HG03469 (cell line): ENCODE results near the gene FANCC.
"Not testable (repeated sequence)": the region's sequence is repeated elsewhere in the genome, so short reads cannot be mapped to it uniquely, and the experiment has no call there.

Experiments used
- ATAC-seq: cut with Tn5 transposase; IDR thresholded peaks from one replicate; pipeline ENCODE4 v1.9.1; 2021; ENCODE audit warnings: mild to moderate bottlenecking, moderate library complexity, moderate number of reproducible peaks; ENCODE audit not compliant: unreplicated experiment

FANCC gene

DNA sequence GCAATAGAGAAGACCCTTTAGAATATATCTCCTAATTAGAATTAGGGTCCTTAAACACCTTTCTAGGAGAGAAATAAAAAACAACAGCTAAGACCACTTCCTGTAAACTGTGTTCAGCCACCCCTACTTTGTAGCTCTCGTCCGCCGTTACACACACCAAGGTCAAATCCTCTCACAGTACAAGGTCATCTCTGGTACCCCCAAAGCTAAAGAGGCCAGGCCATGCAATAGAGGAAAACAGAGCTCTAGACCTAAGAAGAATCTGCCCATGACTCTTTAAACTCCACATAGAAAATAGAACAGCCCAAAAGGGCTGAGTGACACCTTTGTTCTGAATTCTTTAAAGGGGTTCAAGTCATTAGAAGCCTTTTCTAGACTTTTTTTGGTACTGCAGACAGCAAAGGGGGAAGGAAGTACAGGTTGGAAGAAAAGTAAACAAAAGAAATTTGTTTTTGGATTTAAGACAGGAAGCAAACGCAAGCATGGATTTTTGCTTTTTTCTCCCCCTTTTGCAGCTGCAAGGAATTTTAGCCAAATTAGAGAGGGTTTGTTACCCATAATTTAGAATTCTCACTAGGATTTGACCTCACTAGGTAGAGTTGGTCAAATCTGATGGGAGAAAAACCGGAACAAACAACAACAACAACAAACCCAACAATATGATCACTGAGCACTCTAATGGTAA is 13.4 kb upstream of the FANCC start:
- no peak for ATAC-seq

DNA sequence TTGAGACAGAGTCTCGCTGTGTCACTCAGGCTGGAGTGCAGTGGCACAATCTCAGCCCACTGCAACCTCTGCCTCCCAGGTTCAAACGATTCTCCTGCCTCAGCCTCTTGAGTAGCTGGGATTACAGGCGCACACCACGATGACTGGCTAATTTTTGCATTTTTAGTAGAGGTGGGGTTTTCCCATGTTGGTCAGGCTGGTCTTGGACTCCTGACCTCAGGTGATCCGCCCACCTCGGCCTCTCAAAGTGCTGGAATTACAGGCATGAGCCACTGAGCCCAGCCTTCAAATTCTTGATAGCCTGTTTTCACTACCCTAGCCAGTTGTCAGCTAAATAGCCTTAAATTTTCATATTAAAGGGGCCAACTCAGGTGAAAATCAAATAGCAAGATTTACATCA is 11.6 kb upstream of the FANCC start:
- ATAC-seq = not testable (repeated sequence)

DNA sequence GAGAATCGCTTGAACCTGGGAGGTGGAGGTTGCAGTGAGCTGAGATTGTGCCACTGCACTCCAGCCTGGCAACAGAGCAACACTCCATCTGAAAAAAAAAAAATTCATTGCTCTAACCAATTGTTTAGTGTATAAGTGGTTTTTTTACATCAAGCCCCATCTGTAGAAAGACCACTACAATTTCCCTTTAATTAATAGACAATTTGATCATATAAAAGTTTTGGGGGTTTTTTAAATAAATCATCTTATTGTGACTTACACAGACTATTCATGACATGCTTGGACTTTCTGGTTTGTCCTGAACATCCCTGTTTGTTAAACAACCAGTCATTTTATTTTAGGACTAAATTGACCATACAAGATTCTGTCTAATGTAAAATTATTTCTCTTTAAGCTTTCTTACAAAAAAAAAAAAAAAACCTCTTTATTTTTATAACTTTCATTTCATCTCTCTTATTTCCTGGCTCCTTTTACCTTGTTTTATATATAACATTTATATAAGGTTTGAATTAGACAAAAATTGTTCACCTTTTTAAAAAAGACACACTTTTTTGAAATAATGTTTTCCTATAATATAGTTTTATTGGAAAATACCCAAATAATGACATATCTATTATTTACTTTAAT is 9.8 kb upstream of the FANCC start:
- ATAC-seq = no peak

DNA sequence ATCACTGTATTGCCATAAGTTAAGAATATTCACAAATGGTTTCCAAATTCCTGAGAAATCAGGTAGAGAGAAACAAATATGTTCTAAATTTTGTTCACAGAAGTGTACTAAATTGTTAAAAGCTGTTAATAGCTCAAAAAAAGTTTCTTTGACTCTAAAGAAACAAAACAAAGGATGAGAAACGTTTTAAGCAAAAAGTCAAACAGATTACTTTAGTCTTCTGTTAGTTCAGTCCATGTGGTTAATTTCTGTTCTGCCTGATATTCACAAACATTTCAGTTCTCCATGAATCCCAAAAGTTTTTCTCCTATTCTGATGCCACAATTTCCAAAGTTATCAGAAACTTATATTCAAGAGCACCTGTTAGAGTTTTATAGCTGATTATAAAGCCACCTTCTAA is 7.7 kb upstream of the FANCC start:
- no peak for ATAC-seq

DNA sequence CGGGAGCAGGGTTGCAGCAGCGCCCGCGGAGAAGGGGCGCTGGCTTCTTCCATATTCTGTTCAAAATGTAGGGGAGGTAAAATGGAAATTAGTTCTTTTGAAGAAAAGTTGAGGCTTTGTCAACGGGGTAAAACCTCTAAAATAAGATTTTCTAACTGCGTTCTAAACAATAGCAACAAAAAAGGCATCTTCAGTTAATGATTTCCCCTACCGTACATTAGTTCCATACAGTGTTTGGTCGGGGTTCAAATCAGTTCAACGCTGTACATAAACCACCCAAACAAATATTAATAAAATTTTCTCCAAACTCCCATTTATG is 343 bp upstream of the FANCC start:
- ATAC-seq = no peak

DNA sequence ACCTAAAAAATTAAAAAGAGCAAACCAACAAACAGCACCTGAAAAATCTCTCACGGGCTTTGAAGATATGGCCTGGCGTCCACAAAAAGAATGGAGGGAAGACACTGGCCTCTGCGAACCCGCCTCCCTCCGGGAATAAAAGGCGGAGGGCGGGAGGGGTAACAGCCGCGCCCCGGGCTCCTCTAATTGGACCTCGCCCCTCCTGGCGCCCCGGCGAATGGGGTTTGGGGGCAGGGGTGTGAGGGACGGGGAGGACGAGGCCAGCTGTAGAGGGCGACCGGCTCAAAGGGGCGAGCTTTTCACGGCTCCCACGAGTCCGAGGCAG is 753 bp downstream of the FANCC start:
- no peak for ATAC-seq

DNA sequence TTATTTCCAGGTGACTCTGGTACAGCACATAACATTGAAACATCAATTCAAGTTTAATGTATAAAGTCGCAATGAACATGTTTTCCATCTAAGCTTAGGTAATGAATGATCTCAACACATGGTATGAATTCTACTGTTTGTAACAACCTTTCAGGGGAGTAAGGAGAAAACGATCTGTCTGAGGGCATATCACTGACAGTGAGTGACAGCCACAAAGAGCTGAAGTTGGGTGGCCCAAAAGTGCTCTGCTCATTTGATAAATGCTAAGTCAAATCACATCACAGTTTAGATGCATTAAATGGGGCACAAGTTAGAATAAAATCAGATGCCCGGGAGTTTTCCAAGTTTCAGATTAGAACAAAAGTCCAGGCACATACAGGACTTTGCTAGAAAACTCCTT is 1.2 kb downstream of the FANCC start:
- no peak for ATAC-seq

DNA sequence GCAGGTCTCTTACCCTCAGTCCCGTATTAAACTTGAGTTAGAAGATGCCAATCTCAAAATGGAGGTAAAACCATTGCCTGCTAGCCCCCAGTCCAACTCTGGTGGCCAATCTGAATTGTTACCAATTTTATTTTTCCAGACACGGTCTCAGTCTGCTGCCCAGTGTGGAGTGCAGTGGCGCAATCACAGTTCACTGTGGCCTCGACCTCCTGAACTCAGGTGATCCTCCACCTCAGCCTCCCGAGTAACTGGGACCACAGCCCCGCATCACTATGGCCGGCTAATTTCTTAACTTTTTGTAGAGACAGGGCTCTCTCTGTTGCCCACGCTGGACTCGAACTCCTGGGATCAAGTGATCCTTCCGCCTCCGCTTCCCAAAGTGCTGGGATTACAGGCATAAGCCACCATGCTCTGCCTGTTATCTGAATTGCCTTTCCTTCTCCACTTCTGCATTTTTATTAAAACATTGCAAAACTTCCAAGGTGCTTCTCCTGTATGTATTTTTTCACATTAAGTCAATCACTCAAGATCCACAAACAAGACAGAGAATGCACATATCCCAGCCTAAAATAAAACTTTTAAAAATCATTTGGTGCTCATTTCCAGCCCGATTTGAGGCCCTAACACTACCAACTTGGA is 2.3 kb downstream of the FANCC start:
- ATAC-seq = no peak

DNA sequence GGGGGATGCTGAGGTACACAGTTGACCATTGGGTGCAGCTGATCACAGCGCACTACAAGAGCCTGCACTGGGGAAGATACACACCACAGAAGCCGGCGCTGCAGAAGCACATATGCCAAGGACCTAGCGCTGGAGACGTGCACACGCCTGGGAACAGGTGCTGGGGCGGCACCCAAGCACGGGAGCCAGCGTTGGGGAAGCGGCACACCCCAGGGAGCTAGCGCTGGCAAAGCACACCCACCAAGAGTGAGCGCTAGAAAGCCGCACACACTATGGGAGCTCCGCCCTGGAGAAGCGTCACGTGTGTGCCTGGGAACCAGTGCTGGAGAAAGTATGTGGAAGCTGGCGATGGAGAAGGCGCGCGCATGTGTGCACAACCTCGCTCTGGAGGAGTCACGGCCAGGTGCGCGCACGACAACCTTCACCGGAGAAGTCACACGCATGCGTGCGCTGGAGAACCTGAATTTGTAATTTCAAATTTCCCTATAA is 4.5 kb downstream of the FANCC start:
- ATAC-seq = no peak

DNA sequence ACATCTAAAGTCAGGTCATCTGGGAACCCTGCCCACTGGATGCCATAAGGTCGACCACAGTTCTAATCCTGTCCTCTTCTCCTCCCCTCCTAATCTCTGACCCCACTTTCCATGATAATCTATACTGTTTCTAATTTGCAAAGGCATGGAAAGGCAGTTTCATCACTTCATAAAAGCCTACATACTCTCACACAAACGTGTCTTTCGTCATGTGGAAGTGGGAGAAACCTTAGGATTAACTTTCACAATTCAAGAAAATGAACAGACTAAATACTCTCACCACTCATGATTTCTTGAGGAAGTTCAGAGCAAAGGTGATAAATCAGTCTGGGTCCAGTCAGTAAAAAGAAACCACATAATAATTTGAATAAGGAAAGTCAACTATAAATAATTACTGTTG is 5.5 kb downstream of the FANCC start:
- no peak for ATAC-seq

DNA sequence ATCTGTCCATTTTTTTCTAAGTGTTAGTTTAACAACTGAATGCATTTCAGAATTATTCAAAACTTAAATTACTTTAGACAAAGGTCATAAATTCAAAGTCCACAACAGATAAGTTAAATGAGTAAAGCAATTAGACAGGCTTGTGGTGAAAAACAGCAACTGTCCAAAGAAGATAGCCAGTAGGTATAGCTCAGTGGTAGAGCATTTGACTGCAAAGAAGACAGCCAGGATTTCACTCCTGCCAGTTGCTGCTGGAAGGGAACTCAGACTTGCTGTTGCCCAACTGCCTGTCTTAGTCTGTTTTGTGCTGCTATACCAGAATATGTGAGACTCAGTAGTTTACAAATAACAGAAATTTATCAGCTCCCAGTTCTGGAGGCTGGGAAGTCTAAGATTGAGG is 10.0 kb downstream of the FANCC start:
- no peak for ATAC-seq

DNA sequence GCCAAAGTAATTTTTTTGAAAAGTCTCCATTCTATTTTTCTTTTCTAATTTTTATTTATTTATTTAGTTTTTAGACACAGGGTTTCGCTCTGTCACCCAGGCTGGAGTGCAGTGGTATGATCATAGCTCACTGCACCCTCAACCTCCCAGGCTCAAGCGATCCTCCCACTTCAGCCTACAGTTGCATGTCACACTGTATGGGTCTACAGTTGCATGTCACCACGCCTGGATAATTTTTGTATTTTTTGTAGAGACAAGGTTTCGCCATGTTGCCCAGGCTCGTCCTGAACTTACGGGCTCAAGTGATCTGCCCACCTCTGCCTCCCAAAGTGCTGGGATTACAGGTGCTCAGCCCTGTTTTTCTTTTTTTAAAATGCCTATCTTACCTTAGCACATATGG is 10.7 kb downstream of the FANCC start:
- no peak for ATAC-seq

DNA sequence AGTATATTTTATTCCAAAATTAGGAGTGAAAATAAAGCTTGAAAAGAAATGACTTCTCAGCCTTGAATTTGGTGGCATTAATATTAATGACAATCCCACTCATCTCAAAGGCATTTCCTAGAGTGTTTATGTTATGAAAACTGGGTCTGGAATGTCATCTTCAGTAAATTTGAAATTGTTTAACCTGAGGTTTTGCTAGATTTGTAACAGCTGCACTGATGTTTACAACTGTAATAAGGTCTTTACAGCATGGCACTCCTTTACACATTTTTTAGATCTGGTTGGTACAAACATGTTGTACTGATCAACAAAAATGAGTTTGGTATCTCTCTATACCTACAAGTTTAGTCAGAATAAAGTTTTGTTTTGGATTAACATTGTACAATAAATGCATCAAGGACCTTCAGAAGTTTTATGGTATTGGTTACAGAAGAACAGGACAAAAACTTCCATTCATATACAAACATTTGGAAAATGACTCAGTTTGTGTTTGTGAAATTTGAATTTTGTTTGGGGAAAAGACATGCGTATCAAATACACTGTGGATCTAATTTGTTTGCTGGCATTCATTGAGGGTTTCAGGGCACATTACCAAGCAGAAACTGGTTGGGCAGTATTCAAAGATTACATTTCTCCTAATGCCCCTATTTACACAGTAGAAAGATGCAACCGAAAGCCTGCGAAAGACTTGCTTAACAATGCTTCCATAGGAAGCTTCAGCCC is 11.6 kb downstream of the FANCC start:
- ATAC-seq = no peak

DNA sequence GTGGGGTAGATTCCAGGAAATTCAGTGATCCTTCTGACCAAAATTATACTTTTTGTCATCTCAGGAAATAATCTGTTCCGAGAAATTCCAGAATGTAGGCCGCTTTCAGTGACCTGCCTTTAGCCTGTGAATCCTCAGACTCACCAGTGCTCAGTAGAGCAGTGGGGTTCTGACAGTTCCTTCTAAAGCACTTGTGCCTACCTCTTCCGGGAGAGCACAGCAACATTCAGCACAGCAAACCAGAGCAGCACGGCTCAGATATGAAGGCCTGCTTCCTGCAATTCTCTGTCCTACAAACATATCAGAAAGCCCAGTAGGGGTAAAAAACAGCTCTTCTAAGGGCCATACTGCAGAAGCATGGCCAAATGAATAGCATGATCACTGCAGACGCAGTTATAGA is 15.0 kb downstream of the FANCC start:
- ATAC-seq = no peak

DNA sequence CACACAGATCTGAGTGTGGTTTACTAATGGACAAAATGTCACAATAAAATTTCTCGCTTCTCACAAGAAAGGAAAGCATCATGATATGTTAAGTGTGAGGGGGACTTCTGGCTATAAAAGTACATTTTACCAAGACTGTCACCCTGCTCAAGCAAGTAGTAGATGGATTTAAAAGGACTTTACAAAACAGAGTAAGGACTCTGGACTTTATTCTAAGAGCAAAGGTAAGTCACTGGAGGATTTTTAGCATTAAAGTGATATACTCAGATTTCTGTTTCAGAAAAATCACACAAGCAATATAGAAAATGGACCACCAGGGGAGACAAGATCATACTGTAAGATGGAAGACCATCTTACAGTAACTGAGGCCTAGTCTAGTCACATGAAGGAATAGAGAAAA is 19.7 kb downstream of the FANCC start:
- no peak for ATAC-seq

DNA sequence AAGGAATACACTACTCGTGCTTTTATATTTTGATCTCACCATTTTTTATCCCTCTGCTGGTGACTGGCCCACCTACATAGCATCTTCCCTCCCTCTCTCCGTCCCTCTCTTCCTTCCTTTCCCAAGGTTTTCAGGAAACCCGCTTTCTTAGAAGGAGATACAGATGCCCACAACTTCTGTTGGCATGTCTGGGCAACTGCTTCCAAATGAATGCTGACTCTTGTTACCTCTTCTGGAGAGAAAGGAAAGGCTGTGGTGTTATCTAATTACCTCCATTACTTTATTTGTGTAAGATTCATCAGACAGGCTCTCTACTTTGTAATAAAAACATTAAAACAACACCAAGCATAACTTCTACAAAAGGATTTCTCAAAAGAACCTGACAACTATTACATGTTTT is 20.2 kb downstream of the FANCC start:
- no peak for ATAC-seq

DNA sequence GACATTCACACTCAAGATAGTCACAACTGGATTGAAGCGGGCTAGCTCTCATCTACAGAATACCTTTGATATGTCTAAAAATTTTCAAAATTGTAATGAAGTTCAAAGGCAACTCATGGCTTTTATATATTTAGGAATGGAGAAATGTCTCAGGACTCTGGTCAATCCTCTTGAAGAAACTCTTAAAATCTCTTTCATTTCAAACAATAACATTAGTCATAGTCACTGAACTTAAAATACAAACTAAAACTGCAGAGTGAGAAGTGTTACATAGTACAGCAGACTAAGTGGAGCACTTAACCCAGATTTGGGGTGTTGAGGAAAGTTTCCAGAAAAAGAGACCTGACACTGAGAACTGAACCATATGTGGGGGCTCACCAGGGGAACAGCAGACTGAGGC is 20.7 kb downstream of the FANCC start:
- no peak for ATAC-seq

DNA sequence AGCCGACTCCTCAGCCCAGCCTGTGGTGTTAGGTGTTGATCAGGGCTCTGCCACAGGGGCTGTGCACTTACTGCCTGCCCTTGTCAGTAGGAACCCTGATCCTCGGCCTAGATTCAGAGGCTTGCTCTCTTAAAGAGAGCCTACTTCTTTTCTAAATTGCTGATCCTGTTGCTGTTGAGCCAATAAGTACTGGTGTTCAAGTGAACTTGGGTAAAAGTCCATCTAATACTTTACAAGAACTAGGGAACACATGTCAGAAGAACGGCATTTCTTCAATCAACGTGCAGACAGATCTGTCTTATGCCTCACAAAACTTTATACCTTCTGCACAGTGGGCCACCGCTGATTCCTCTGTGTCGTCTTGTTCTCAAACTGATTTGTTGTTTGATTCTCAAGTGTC is 24.2 kb downstream of the FANCC start:
- not testable (repeated sequence) for ATAC-seq

DNA sequence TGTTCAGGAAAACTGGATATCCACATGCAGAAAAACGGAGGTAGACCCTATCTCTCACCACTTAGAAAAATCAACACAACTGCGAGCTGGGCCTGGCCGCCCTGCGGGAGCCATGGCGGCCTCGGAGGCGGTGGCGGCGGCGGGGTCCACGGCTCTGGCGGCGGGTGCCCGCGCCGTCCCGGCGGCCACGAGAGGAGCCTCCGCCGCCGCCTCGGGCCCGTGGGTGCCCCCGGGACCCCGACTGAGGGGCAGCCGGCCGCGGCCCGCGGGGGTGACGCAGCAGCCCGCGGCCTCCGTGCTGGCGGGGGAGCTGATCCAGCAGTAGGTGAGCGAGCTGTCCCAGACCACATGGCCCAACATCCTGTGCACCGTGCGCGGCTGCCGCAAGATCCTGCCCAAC is 25.3 kb downstream of the FANCC start:
- no peak for ATAC-seq

DNA sequence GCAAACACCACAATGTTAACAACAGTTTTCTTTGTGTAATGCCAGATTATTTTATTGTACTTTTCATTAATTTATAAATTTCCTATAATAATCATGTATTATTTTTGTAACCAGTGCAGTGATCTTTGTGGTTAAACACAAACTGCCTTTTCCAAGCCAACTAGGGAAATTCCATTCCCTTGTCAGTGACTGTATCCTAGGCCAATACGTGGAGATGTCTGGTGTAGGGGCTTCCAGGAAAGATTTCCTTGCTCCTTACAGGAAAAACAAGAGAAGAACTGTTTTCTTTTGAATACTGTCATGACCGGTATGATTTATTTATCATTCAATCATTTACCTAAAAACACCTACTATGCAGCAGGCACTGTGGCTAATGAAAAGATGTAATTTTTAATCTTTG is 31.4 kb downstream of the FANCC start:
- no peak for ATAC-seq

DNA sequence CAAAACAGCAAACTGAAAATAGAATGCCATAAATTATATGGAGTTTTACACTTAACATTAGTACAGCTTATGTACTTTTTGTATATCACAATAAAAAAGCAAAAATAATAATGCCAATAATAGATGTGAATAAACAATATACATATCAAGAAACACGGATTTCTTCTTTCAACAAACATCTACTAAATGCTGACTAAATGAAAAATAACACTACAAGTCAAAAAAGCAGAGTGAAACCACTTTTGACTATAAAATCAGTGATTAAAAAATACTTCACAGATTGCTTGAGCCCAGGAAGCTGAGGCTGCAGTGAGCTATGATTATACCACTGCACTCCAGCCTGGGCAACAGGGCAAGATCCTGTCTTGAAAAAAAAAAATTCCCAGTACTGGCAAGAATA is 32.2 kb downstream of the FANCC start:
- ATAC-seq = no peak
